Endothelial cell of hepatic sinusoid (primary cell): ENCODE measurements around the gene ARAP2.

ENCODE experiments used
- in situ Hi-C: cut with HindIII; loops from 2 replicates; pipeline ENCODE4 v1.10.0; 2017; ENCODE audit warnings: low sequenced_read_pairs

Gene ARAP2

GRCh38 chr4:36220776-36221175 lies 23.5 kb downstream of the ARAP2 start:
- in situ Hi-C loops: no loop called here

- in situ Hi-C loops: no loop called here
Measured at GRCh38 chr4:36218121-36218520, 26.2 kb downstream of the ARAP2 start.

DNA sequence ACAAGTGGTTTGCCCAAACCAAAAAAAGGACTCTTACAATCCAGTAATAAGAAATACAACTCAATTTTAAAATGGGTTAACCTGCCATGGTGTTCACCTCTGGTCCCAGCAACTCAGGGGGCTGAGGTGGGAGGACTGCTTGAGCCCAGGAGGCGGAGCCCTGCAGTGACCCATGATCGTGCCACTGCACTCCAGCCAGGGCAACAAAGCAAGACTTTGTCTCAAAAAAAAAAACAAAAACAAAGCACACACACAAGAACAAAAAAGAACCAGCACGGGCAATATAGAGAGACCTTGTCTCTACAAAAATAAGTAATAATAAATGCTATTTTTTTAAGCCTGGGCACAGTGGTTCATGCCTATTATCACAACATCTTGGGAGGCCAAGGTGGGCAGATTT lies 28.7 kb downstream of the ARAP2 start:
- in situ Hi-C loops: no loop called here

DNA sequence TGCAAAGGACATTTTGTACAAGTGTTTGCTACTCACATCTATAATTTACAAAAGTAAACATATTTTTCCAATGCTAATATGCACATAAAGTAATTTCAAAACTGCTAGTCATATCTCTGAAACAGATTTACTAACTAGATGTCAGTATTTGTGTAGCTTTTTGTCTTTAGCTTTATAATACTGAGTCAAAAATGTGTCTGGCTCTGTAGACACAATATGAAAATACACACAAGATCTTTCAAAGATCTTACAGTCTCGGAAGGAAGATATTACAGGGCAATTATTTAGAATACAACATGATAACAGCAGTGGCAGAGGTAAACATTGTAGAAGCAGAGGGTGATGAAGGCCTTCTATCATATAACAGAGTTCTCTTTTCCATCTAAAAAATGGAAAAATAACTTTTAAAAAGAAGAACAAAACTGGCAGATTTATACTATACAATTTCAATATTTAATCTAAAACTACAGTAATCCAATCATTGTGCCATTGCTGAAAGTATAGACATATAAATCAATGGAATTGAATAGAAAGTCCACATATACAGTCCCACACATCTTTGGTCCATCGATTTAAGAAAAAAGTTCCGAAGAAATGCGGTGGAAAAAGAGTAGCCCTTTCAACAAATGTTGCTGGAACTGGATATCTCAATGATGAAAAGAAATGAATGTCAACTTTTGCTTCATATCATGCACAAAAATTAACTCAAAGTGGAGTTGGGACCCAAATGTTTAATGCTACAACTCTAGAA lies 29.4 kb downstream of the ARAP2 start:
- in situ Hi-C loops: no loop called here

DNA sequence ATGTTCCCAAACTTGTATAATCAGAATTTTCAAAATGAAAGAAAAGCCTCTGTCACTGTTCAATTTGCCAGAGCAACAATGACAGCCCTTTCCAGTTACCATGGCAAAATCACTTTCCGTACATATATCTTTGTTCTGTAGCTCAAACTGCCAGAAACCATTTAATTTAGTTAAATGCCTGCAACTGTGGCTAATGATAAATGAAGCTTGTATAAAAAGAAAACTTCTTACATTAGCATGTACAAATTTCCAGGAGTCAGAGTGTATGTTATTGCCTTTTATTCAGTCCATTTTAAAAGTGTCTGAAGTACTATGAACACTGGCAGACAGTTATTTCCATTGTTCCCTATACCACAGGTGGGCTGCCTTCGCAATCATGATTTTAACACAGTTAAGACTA lies 30.3 kb downstream of the ARAP2 start:
- in situ Hi-C loops: no loop called here

DNA sequence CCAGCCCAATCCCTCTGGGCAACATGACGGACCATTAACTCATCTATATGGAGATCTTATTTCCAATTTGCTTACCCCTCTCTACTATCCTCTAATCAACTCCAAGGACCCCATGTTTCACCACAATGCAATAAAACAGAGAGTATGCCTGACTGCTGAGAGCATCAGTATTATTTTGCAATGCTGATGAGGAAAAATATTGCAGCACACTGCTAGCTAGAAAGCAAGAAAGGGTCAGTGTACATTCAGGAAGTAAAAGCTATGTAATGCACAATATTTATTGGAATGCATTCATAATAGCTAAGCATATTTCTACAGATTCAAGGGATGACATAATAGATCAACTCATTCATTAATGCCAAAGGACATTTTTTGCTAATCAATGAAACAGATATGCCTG lies 33.2 kb downstream of the ARAP2 start:
- in situ Hi-C loops: no loop called here

GRCh38 chr4:36209941-36210649 lies 34.2 kb downstream of the ARAP2 start:
- in situ Hi-C loops: loop anchor here (5.0 kb wide), 1 partner anchor 32 kb away; the partner anchor contains the start of gene ARAP2

DNA sequence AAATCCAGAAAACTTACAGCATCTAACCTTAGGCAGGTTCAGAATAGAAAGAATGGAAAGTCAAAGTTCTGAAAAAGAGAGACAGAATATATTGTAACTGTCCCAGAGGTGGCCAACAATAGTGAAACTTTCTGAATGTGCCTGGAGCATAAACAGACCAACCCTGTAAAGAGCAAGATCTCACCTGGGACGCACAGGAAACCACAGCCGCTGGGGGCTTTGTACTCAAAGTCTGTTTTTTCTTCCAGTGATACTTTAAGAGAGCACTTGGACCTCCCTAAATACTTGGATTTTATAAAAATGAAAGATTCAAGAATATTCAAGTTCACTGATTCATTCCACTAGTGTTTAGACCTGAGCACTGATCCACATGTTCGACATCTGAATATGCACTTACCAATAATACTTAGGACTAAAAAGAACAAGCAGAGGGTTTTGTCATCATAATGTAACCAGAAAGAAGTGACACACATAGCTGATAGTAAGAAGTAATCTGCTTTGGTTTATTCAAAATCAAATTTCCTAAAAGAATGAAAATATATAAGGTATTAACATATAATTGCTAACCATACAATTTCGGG lies 35.3 kb downstream of the ARAP2 start:
- in situ Hi-C loops: loop anchor here (5.0 kb wide), 1 partner anchor 33 kb away; the partner anchor contains the start of gene ARAP2

DNA sequence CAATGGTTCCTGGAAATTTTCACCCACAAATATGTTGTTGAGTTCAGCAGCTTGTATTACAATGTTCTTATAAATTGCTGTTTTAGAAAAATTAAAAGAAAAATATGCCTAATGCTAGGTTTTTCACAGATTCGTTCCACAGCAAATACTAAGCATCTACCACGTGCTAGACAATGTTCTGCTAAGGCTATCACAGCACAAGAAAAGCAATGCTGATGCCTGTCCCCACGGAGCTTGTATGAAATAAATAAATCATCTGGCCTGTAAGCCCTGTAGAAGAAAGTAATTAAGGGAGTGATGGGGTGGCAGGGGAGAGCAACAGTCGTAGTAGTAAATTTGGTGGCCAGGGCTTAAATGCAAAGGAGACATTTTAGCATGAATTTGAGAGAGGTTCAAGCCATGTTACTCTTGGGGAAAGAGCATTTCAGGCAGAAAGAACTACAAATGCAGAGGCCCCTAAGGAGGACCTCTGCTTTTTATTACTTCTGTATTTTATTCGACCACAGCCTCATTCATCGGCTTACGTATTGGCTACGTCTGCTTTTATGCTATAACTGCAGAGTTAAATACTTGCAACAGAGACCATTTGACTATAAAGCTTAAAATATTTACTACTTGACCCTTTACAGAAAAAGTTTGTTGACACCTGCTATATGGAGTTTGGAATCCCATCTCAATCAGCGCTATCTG lies 36.3 kb downstream of the ARAP2 start:
- in situ Hi-C loops: loop anchor here (5.0 kb wide), 1 partner anchor 34 kb away; the partner anchor contains the start of gene ARAP2

- in situ Hi-C loops: loop anchor here (5.0 kb wide), 1 partner anchor 35 kb away; the partner anchor contains the start of gene ARAP2
Measured at GRCh38 chr4:36207367-36207766, 36.9 kb downstream of the ARAP2 start.

- in situ Hi-C loops: loop anchor here (5.0 kb wide), 1 partner anchor 36 kb away; the partner anchor contains the start of gene ARAP2
Measured at GRCh38 chr4:36206603-36207311, 37.6 kb downstream of the ARAP2 start.

GRCh38 chr4:36206012-36206411 lies 38.3 kb downstream of the ARAP2 start:
- in situ Hi-C loops: loop anchor here (5.0 kb wide), 1 partner anchor 36 kb away; the partner anchor contains the start of gene ARAP2

DNA sequence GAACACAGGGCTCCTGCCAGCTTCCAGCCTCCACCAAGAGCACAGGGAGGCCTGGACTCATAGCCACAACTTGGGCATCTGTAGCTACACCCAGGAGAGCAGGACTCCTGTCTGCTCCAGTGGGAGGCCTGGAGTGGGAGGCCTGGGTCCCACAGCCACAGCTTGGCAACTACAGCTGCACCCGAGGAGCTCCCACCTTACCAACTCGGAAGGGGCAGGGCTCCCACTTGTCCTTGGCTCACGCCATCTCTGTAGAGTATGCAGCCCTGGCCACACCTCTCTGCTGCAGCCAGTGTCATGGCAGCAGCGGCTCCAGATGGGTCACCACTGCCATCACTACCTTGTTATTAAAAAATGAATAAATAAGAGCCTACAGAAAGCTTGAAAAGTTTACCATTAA lies 45.5 kb downstream of the ARAP2 start:
- in situ Hi-C loops: no loop called here

- in situ Hi-C loops: no loop called here
Measured at GRCh38 chr4:36198068-36198808, 46.1 kb downstream of the ARAP2 start.

DNA sequence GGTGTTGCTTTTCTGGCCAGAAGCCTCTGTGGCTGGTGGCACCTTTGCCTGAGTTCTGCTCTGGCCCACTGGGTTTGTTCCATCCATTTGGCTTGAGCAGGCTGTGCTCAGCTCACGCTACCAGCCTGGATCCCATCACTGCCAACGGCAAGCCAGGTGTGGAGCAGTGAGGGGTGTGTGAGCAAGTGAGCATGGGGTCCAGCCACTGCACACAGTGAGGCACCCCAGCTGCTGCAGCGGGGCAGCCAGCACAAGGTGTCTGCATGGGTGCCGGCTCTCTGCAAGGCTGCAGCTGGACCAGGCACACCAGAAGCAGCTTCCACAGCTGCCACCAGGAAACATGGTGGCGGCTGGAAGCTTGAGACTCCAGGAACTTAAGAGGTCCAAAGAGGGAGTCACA lies 46.8 kb downstream of the ARAP2 start:
- in situ Hi-C loops: no loop called here

DNA sequence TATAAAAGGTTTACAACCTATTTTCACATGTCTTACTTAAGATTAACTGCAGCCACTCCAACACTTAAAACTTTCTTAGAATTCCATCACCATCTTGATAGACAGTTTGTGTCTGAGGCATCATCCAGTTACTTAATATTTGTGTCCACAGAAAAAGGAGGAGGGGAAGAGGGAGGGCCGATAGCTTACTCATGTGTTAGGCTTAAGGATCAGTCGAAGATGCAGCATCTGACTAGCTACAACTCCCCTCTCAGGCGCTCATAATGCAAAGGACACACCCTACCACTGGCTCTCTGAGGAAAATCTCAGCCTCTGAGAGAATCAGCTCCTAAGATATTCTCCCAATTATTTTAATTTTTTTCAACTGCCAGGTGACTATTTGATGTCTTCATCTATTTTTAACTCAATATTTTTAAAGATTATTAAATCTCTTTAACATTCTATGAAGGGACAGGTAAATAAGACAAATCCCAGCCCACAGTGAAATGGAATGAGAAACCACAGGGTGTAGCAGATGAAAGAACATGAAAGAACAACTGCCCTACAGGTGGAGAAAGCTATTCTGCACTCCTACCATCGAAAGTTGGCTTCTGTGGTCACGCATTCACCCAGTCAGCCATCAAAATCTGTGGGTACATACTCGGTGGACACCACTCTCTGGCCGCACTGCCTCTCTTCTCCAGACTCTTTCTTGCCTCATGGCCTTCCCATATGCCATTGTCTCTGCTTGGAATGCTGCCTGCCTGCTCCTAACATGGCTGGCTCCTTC lies 48.0 kb downstream of the ARAP2 start:
- in situ Hi-C loops: no loop called here

DNA sequence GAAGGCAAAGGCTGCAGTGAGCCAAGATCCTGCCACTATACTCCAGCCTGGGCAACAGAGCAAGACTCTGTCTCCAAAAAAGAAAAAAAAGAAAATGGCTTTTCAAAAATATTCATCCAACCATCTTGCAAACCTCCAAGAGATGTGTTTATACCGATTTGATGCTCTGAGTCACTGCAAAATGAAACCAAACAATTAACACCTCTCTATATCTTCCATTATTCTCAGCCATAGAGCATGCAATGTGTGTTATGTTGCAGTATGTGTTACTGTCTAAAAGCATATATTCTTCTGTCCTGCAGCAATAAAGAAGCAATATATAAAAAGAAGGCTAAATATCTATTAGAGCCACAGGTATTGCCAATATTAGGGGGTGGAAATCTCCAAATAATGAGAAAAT lies 51.4 kb downstream of the ARAP2 start:
- in situ Hi-C loops: no loop called here

GRCh38 chr4:36189511-36190226 lies 54.6 kb downstream of the ARAP2 start:
- in situ Hi-C loops: no loop called here
